ENCODE results near the gene ALAD.
"Not testable (repeated sequence)": the region's sequence is repeated elsewhere in the genome, so short reads cannot be mapped to it uniquely, and the experiment has no call there.

The ALAD gene

DNA sequence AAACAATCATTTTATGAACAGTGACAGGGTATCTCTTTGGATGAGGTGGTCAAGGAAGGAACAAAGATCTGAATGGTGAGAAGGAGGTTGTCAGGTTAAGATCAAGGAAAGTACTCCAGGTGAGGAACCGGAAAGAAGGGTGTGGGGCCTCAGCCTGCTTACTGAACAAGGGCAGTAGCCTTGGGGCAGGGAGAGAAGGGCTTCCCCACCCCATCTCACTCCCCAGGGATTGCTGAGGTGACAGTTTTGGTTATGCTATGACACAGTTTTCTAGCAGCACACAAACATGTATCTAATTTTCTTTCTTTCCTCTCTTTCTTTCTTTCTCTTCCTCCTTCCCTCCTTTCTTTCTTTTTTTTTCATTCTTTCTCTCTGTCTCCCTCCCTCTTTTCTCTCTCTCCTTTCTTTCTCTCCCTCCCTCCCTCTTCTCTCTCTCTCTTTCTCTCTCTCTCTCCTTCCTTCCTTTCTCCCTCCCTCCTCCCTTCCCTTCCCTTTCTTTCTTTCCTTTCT, 20.2 kb downstream of the ALAD start:
- DNase-seq (ENCODE audit: insufficient read length) = no peak
- FAIRE-seq = peak; percentile 56
- TF ChIP-seq POLR2A (IDR thresholded peaks at IDR 0.05; ENCODE audit: low read depth, low read length) (no peak), POLR2AphosphoS5 (IDR thresholded peaks at IDR 0.05; ENCODE audit: low read depth, low read length) (no peak)

DNA sequence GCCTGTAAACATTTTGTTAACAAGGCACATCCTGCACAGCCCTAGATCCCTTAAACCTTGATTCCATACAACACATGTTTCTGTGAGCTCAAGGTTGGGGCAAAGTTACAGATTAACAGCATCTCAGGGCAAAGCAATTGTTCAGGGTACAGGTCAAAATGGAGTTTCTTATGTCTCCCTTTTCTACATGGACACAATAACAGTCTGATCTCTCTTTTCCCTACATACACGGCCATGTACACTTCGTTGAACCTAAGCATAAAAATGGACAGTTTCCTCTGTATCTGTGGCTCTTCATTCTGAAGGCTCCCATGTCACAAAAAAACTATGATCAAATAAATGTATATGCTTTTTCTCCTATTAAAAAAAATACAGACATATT, 21.3 kb downstream of the ALAD start:
- not testable (repeated sequence) for FAIRE-seq; DNase-seq (ENCODE audit: insufficient read length)

DNA sequence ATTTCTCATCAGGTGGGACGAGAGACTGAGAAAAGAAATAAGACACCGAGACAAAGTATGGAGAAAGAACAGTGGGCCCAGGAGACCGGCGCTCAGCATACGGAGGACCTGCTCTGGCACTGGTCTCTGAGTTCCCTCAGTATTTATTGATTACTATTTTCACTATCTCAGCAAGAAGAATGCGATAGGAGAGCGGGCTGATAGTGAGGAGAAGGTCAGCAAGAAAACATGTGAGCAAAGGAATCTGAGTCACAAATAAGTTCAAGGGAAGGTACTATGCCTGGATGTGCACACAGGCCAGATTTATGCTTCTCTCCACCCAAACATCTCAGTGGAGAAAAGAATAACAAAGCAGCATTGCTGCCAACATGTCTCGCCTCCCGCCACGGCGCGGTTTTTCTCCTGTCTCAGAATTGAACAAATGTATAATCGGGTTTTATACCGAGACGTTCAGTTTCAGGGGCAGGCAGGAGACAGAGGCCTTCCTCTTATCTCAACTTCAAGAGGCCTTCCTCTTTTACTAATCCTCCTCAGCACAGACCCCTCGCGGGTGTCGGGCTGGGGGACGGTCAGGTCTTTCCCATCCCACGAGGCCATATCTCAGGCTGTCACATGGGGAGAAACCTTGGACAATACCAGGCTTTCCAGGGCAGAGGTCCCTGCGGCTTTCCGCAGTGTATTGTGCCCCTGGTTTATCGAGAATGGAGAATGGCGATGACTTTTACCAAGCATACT, 21.8 kb downstream of the ALAD start:
- not testable (repeated sequence) for DNase-seq (ENCODE audit: insufficient read length); FAIRE-seq

DNA sequence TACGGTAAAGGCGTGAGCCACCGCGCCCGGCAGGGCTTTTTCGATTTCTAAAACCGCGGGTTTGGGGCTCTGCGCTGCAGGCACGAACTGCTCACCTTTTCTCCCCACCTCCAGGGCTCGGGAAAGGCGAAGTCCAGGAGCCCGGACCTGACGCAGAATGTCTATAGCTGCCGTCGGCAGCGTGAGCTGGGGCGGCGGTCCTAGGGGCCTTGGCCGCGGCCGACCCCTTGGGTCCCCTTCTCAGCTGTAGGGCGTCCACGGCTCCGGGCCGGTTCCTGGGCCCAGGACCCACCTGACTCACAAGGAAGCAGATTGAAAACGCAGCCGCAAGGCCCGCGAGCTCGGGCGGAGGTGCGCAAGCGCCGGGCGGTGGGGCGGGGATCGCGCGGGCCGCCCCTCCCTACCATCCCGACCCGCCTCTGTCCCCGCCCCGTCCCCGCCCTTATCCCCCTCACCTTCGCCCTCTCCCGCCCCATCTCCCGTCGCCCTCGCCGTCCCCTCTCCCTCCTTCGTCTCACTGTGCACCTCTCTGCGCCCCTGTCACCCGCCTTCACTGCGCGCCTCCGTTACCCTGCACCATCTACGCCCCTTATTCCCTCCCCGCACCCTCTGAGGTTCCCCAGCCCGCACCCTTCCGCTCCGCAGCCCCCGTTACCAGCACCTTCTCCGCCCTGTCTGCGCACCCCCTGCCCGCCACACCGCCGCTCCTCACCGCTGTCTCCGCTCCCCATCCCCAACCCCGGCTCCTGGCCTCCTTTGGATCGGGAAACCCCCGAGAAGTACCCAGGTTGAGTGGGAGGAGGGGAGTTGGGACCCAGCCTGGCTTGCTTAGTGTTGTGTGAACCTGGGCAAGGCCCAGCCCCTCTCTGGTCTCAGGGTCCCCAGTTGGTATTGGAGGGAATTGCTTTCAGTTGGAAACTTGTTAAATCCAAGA, 24.2 kb downstream of the ALAD start, which contains the start of gene HDHD3:
Gene HDHD3, minus strand, starts transcription at position 353 of the 934 bp plus-strand sequence. CDS start 2,632 bp downstream, outside the sequence.
- TF ChIP-seq TAF1 (IDR thresholded peaks at IDR 0.05; ENCODE audit: borderline replicate concordance, low read depth, low read length) (peak; percentile 66; the same call in 1 of the 2 replicates), POLR2A (IDR thresholded peaks at IDR 0.05; ENCODE audit: low read depth, low read length) (peak; percentile 66; the same call in 1 of the 2 replicates), POLR2AphosphoS5 (IDR thresholded peaks at IDR 0.05; ENCODE audit: low read depth, low read length) (0 out of 2 replicates have a peak, but pooled peaks have one; percentile 50)
- DNase-seq (ENCODE audit: insufficient read length) (peak; percentile 94), FAIRE-seq (peak; percentile 71)

DNA sequence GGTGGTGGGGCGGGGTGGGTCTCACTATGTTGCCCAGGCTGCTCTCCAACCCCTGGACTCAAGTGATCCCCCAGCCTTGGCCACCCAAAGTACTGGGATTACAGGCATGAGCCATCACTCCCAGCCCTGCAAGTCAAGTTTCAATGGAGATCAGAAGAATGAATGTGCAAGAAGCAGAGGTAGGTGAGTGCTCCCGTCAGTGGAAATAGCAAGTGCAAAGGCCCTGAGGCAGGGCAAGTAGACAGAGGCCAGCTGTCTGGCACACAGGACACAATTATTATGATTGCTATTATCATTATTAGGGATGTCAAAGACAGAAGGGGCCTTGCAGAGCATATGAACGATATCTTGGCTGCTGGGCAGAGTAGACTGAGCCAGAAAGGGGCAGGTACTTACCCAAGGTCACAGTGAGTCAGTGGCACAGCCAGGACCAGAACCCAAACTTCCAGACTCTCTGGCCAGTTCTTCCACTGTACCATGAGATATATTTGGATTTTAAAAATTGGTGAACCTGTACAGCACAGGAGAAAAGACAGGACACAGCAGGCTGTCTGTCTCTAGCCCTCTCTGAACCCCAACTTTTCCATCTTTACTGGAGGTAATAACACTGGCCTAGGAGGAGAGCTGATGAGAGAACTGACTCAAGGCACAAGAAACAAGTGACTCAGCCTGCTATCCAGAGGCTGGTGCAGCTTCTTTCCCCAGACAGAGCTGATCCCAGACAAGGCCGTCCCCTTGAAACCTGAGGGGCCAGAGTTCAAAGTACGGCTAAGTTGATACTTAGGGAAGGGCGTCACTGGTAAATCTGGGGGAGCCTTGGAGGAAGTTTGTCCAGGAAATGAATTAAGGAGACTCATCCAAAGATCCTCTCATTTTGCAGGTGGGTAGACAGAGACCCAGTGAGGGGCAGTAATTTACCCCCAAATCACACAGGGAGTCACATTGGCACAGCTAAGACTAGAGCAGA, 25.7 kb downstream of the ALAD start:
- no peak for DNase-seq (ENCODE audit: insufficient read length)
- no peak for FAIRE-seq
- TF ChIP-seq POLR2AphosphoS5 (IDR thresholded peaks at IDR 0.05; ENCODE audit: low read depth, low read length) (no peak), POLR2A (IDR thresholded peaks at IDR 0.05; ENCODE audit: low read depth, low read length) (no peak), TAF1 (IDR thresholded peaks at IDR 0.05; ENCODE audit: borderline replicate concordance, low read depth, low read length) (no peak)

DNA sequence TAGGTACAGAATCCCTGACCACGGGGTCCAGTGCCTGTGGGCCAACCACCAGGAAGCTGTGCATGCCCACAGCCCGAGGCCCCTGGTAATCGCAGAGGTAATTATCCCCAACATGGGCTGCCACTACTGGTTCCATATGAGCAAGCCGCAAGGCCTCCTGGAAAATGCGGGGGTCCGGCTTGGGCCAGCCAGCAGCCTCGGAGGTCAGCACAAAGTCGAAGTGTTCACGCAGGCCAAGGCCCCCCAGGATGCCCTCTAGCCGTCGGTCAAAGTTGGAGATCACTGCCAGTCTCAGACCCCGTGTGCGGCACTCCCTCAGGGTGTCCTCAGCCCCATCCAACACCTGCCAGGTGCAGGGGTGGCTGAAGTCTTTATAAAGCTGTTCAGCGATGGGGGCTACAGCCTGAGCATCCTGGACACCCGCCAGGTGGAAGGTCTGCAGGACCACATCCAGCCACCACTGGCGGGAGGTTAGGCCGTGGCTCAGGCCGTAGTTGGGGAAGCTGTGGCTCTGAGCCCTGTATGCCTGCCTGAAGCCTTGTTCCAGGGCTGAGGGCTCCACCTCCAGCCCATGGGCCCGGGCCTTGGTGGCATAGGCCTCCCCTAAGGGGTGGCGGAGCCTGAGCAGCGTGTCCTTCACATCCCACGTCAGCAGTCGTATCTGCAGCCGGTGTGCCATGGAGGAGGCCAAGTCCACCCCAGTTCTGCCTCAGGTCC, 27.2 kb downstream of the ALAD start:
- TF ChIP-seq TAF1 (IDR thresholded peaks at IDR 0.05; ENCODE audit: borderline replicate concordance, low read depth, low read length) (no peak), POLR2A (IDR thresholded peaks at IDR 0.05; ENCODE audit: low read depth, low read length) (no peak), POLR2AphosphoS5 (IDR thresholded peaks at IDR 0.05; ENCODE audit: low read depth, low read length) (no peak)
- DNase-seq (ENCODE audit: insufficient read length) = no peak
- no peak for FAIRE-seq

DNA sequence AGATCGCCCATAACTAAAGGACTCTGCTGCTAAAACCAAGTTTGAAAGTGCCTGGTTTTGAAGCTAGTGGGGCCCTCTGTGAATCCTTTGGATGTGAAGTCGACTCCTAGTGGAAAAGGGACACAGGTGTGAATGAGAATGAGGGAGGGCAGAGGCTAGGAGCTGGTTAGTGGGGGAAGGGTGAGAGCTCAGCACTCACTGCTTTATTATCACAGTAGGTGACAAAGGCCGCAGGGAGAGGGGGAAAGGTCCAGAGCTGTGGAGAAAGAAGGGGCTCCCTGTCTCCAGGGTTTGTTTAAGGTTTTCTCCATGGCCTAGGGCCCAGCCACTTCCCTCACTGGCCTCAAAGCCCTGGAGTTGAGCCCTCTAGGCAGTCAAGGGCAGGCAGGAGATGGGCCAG, 27.8 kb downstream of the ALAD start:
- DNase-seq (ENCODE audit: insufficient read length) (no peak), FAIRE-seq (no peak)
- TF ChIP-seq POLR2A (IDR thresholded peaks at IDR 0.05; ENCODE audit: low read depth, low read length) = no peak
- TF ChIP-seq TAF1 (IDR thresholded peaks at IDR 0.05; ENCODE audit: borderline replicate concordance, low read depth, low read length) = no peak
- TF ChIP-seq POLR2AphosphoS5 (IDR thresholded peaks at IDR 0.05; ENCODE audit: low read depth, low read length) = no peak

DNA sequence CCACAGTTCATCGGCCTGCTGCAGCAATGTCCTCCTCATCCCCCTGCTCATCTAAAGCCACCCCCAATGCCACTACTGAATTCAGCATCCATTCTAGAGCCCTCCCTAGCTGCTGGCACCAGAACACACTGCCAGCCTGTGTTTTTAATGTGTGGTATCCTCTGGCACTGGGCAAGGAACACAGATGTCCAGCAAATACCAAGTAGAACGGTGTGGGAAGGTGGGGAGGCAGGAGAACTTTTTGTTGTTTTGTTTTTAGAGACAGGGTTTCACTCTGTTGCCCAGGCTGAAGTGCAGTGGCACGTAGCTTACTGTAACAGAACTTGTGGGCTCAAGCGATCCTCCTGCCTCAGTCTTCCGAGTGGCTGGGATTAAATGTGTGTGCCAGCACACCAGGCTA, 29.0 kb downstream of the ALAD start:
- FAIRE-seq (no peak), DNase-seq (ENCODE audit: insufficient read length) (no peak)
- TF ChIP-seq POLR2AphosphoS5 (IDR thresholded peaks at IDR 0.05; ENCODE audit: low read depth, low read length) = no peak
- no peak for TF ChIP-seq POLR2A (IDR thresholded peaks at IDR 0.05; ENCODE audit: low read depth, low read length)
- TF ChIP-seq TAF1 (IDR thresholded peaks at IDR 0.05; ENCODE audit: borderline replicate concordance, low read depth, low read length) = no peak

DNA sequence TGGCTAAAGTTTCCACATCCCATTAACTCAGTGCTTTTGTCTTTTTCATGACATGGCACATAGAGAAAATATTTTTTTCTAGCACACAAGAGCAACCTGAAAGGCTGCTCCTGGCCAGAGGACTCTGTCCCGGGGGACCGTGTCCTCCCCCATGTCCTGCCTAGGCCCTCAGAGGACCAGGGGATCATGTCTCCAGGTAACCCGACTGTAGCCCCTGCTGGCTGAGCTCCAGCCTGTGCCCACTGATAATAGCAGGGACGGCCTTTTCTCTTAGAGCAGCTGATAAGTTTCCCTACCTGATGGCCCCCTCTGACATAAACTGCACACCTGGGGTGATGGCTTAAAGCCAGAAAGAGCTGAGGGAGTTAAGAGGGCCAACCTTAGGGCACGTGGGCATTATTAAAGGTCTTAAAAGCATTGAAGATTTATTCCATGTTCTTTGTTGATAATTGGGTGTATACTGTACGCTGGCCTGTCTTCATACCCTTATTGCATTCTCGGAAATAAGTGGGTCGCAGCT, 30.2 kb downstream of the ALAD start:
- no peak for DNase-seq (ENCODE audit: insufficient read length)

DNA sequence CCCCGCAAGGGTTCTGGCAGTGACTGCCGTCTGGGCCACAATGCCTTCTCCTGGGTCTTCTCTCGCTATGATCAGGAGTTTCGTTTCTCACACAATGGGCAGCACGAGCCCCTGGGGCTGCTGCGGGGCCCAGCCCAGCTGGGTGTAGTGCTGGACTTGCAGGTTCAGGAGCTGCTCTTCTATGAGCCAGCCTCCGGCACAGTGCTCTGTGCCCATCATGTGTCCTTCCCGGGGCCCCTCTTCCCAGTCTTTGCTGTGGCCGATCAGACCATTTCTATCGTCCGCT, 31.3 kb downstream of the ALAD start:
- DNase-seq (ENCODE audit: insufficient read length) (no peak), FAIRE-seq (no peak)
- TF ChIP-seq TAF1 (IDR thresholded peaks at IDR 0.05; ENCODE audit: borderline replicate concordance, low read depth, low read length) = no peak
- TF ChIP-seq POLR2AphosphoS5 (IDR thresholded peaks at IDR 0.05; ENCODE audit: low read depth, low read length) = no peak
- no peak for TF ChIP-seq POLR2A (IDR thresholded peaks at IDR 0.05; ENCODE audit: low read depth, low read length)

More for the DNA sequence above, 30.2 kb downstream of the ALAD start:
- TF ChIP-seq TAF1 (IDR thresholded peaks at IDR 0.05; ENCODE audit: borderline replicate concordance, low read depth, low read length) (no peak), POLR2A (IDR thresholded peaks at IDR 0.05; ENCODE audit: low read depth, low read length) (no peak), POLR2AphosphoS5 (IDR thresholded peaks at IDR 0.05; ENCODE audit: low read depth, low read length) (no peak)
- FAIRE-seq = no peak
